T-helper 1 cell treated with Interleukin-12 subunit alpha and Interleukin-12 subunit beta and Interleukin-4 antibody, amounts not matched to agents 30 ng/mL and 1 ng/mL, for 36 hours (primary cell): ENCODE data around the gene ZNF467. TPM values are rescaled to one million over a fixed set of nuclear protein-coding genes. Genes with fewer than 3 reads are reported as not detected.

ENCODE experiments used
- intact Hi-C: fragments of 100-400 bp; cut with micrococcal nuclease; formaldehyde crosslinking; loops from one replicate; pipeline ENCODE4 v1.15.1; 2024
- total RNA-seq: library from RNA; stranded (reverse); gene quantifications from 2 replicates; pipeline ENCODE4 v1.2.3, GENCODE V29; 2022

ZNF467 gene
- total RNA-seq, 1 donor from 2014 or later, result not detected

- intact Hi-C loops, result loop anchor here (5.0 kb wide), 1 partner anchor 469 kb away; no protein-coding TSS in a partner anchor
Measured at GRCh38 chr7:149808311-149808710, 34.9 kb upstream of the ZNF467 start.

- intact Hi-C loops, result loop anchor here (2.0 to 5.0 kb wide), 3 partner anchors 64 to 471 kb away; no protein-coding TSS in a partner anchor
Measured at GRCh38 chr7:149806726-149807125, 33.3 kb upstream of the ZNF467 start.

- intact Hi-C loops, result no loop called here
Measured at GRCh38 chr7:149804106-149804505, 30.7 kb upstream of the ZNF467 start.

GRCh38 chr7:149803551-149804074, 30.2 kb upstream of the ZNF467 start:
- intact Hi-C loops, result no loop called here

- intact Hi-C loops, result no loop called here
Measured at GRCh38 chr7:149802966-149803365, 29.6 kb upstream of the ZNF467 start.

- intact Hi-C loops, result no loop called here
Measured at GRCh38 chr7:149801816-149802215, 28.4 kb upstream of the ZNF467 start.

GRCh38 chr7:149801002-149801566, 27.7 kb upstream of the ZNF467 start:
- intact Hi-C loops, result no loop called here

GRCh38 chr7:149800169-149800555, 26.8 kb upstream of the ZNF467 start:
- intact Hi-C loops, result loop anchor here (1.0 kb wide), 1 partner anchor 138 kb away; no protein-coding TSS in a partner anchor

GRCh38 chr7:149799397-149800168, 26.2 kb upstream of the ZNF467 start:
- intact Hi-C loops, result loop anchor here (1.0 kb wide), 1 partner anchor 137 kb away; no protein-coding TSS in a partner anchor

- intact Hi-C loops, result no loop called here
Measured at GRCh38 chr7:149797771-149798170, 24.4 kb upstream of the ZNF467 start.

GRCh38 chr7:149796287-149796860, 23.0 kb upstream of the ZNF467 start:
- intact Hi-C loops, result no loop called here

GRCh38 chr7:149795126-149795525, 21.7 kb upstream of the ZNF467 start:
- intact Hi-C loops, result no loop called here

GRCh38 chr7:149794661-149795060, 21.3 kb upstream of the ZNF467 start:
- intact Hi-C loops, result no loop called here

- intact Hi-C loops, result no loop called here
Measured at GRCh38 chr7:149793261-149793660, 19.9 kb upstream of the ZNF467 start.

- intact Hi-C loops, result no loop called here
Measured at GRCh38 chr7:149792220-149792595, 18.8 kb upstream of the ZNF467 start.

- intact Hi-C loops, result no loop called here
Measured at GRCh38 chr7:149791411-149792219, 18.2 kb upstream of the ZNF467 start.

GRCh38 chr7:149790754-149791360, 17.5 kb upstream of the ZNF467 start:
- intact Hi-C loops, result no loop called here

- intact Hi-C loops, result no loop called here
Measured at GRCh38 chr7:149790146-149790548, 16.8 kb upstream of the ZNF467 start.

- intact Hi-C loops, result no loop called here
Measured at GRCh38 chr7:149789101-149789500, 15.7 kb upstream of the ZNF467 start.

GRCh38 chr7:149788300-149788851, 15.0 kb upstream of the ZNF467 start:
- intact Hi-C loops, result no loop called here
